Esophagus muscularis mucosa (tissue), 3 donors: ENCODE data around the gene CTNNA1.

Source experiments
- POLR2A ChIP-seq: fragments of 450-650 bp; IDR thresholded peaks from one replicate; pipeline ENCODE4 v1.6.1; 2017; ENCODE audit warnings: antibody characterized with exemption, moderate library complexity, mild to moderate bottlenecking, low read depth
- TF ChIP-seq, protein P1 (sequence below), 3 experiments: fragments of 200-600 bp in 2 of 3; fragments of 450-650 bp in 1 of 3; sonication (generic) in 2 of 3; IDR thresholded peaks; one replicate each; pipeline ENCODE4 v1.5.1; 2017 to 2019; ENCODE audit warnings: antibody characterized with exemption in 3 of 3, mild to moderate bottlenecking in 2 of 3, moderate library complexity in 1 of 3

DNA sequence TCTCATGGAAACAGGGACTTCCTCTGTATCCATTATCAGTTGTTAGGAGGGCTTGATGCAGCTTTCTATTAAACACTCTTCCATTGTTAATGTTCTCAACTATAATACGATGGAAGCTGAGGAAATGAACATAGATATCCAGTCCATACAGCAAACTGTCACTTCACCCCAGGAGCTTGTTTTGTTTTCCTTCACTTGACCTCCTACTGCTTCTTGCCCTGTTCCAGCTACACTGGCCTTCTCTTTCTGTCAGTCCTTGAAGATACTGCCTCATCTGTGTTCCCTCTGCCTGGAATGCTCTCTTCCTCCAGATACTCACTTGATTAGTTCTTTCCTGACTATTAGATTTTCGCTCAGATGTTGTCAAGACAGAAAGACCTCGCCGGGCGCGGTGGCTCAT lies 17.1 kb downstream of the CTNNA1 start:
- TF ChIP-seq, protein P1, sequence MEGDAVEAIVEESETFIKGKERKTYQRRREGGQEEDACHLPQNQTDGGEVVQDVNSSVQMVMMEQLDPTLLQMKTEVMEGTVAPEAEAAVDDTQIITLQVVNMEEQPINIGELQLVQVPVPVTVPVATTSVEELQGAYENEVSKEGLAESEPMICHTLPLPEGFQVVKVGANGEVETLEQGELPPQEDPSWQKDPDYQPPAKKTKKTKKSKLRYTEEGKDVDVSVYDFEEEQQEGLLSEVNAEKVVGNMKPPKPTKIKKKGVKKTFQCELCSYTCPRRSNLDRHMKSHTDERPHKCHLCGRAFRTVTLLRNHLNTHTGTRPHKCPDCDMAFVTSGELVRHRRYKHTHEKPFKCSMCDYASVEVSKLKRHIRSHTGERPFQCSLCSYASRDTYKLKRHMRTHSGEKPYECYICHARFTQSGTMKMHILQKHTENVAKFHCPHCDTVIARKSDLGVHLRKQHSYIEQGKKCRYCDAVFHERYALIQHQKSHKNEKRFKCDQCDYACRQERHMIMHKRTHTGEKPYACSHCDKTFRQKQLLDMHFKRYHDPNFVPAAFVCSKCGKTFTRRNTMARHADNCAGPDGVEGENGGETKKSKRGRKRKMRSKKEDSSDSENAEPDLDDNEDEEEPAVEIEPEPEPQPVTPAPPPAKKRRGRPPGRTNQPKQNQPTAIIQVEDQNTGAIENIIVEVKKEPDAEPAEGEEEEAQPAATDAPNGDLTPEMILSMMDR (IDR thresholded peaks at IDR 0.05), result no peak
- TF ChIP-seq POLR2A, result no peak
